PC-9 (cell line): ENCODE measurements around the gene ARID3B. TPM values are rescaled to one million over a fixed set of nuclear protein-coding genes. Genes with fewer than 3 reads are reported as not detected.
A peak's percentile ranks its signal among the peaks of the same experiment; 100 is the strongest.

Experiments
- BruUV-seq: library from RNA; stranded (reverse); fragments of 400-500 nt; replicated peaks from 2 replicates; lab custom pipeline; 2021; lab: Mats Ljungman, UMichigan
- CTCF ChIA-PET: fragments of 300-600 bp; sonication (Branson Sonifier 250); formaldehyde crosslinking; loops from one replicate; lab custom pipeline; 2022; ENCODE audit warnings: antibody characterized with exemption; lab: Charles Lee
- POLR2A ChIA-PET: fragments of 300-600 bp; sonication (Branson Sonifier 250); formaldehyde crosslinking; loops from one replicate; lab custom pipeline; 2022; ENCODE audit warnings: antibody characterized with exemption; ENCODE audit not compliant: unreplicated experiment; lab: Charles Lee
- DNase-seq, 2 experiments: peaks; one replicate each; pipeline versions ENCODE4 v3.0.0 to v3.0.0-alpha.2; 2015 to 2022; ENCODE audit warnings: mixed read lengths in 1 of 2
- H2AFZ ChIP-seq: fragments of 200-600 bp; sonication (generic); 2 replicates; pipeline ENCODE4 v1.8.1; 2017; ENCODE audit warnings: antibody characterized with exemption
- H3F3A ChIP-seq: fragments of 200-600 bp; sonication (generic); 2 replicates; pipeline ENCODE4 v1.8.1; 2017; ENCODE audit warnings: antibody characterized with exemption, mild to moderate bottlenecking, low read depth; ENCODE audit not compliant: insufficient read depth
- H3K27ac ChIP-seq: fragments of 200-600 bp; sonication (generic); 2 replicates; pipeline ENCODE4 v1.6.1; 2016; ENCODE audit warnings: mixed run types
- H3K27me3 ChIP-seq: fragments of 200-600 bp; sonication (generic); 2 replicates; pipeline ENCODE4 v1.6.1; 2016; ENCODE audit warnings: low read depth, mixed run types; ENCODE audit not compliant: insufficient read depth
- H3K36me3 ChIP-seq: fragments of 200-600 bp; sonication (generic); 2 replicates; pipeline ENCODE4 v1.6.1; 2016; ENCODE audit warnings: low read depth, mixed run types
- H3K4me1 ChIP-seq: fragments of 200-600 bp; sonication (generic); replicated peaks from 2 replicates; pipeline ENCODE4 v1.6.1; 2016; ENCODE audit warnings: mixed run types; ENCODE audit not compliant: insufficient read depth
- H3K4me2 ChIP-seq: fragments of 200-600 bp; sonication (generic); 2 replicates; pipeline ENCODE4 v1.6.1; 2017; ENCODE audit warnings: mixed run types
- H3K4me3 ChIP-seq: fragments of 200-600 bp; sonication (generic); 2 replicates; pipeline ENCODE4 v1.6.1; 2016; ENCODE audit warnings: mixed run types
- H3K79me2 ChIP-seq: fragments of 200-600 bp; sonication (generic); 2 replicates; pipeline ENCODE4 v1.6.1; 2017; ENCODE audit warnings: low read depth, mixed run types
- H3K9me2 ChIP-seq: fragments of 200-600 bp; sonication (generic); 2 replicates; pipeline ENCODE4 v1.8.1; 2017; ENCODE audit warnings: mild to moderate bottlenecking; ENCODE audit not compliant: insufficient read depth
- H3K9me3 ChIP-seq: fragments of 200-600 bp; sonication (generic); 2 replicates; pipeline ENCODE4 v1.8.1; 2016; ENCODE audit warnings: low read depth; ENCODE audit not compliant: insufficient read depth
- H4K20me1 ChIP-seq: fragments of 200-600 bp; sonication (generic); 2 replicates; pipeline ENCODE4 v1.8.1; 2017; ENCODE audit not compliant: insufficient read depth
- EZH2 ChIP-seq: fragments of 200-600 bp; sonication (generic); IDR thresholded peaks from 2 replicates; pipeline ENCODE4 v1.8.0; 2017; ENCODE audit warnings: antibody characterized with exemption, low read depth
- intact Hi-C: fragments of 100-400 bp; cut with micrococcal nuclease; formaldehyde crosslinking; loops from one replicate; pipeline ENCODE4 v1.10.0; 2022; ENCODE audit not compliant: unreplicated experiment
- total RNA-seq: library from RNA; stranded (reverse); gene quantifications from 2 replicates; pipeline ENCODE4 v1.2.3, GENCODE V29; 2021
- TF ChIP-seq, protein P1 (sequence below): fragments of 200-600 bp; sonication (generic); conservative IDR thresholded peaks from 2 replicates; pipeline ENCODE4 v1.6.1; 2017; ENCODE audit warnings: mixed run types, antibody characterized with exemption, mild to moderate bottlenecking, moderate library complexity

ARID3B gene
- total RNA-seq, 1 experiment from 2014 or later, result 9.6 TPM

GRCh38 chr15:74598126-74598842 is 57.3 kb downstream of the ARID3B start:
- H4K20me1 ChIP-seq, result no peaks in the 10 kb centered on the region
- no peaks in the 10 kb centered on the region for H3K79me2 ChIP-seq
- no peaks in the 10 kb centered on the region for H3K9me2 ChIP-seq
- H3K9me3 ChIP-seq, result no peaks in the 10 kb centered on the region
- ChIA-PET POLR2A (interaction anchor here (0.6 to 1.0 kb wide), 2 partner anchors 10 to 137 kb away, joined by 3 to 6 read pairs; partner anchors contain the start of gene UBL7), CTCF (interaction anchor here (0.6 to 1.2 kb wide), 2 partner anchors 17 to 109 kb away, joined by 3 to 4 read pairs; partner anchors contain the start of gene CLK3)
- no peak overlapping the region for H2AFZ ChIP-seq
- DNase-seq, result peak; percentile 61 to 92
- H3K36me3 ChIP-seq, result no peaks in the 10 kb centered on the region
- BruUV-seq, result TSS peak; percentile 64
- no peaks in the 10 kb centered on the region for H3F3A ChIP-seq
- H3K27me3 ChIP-seq, result no peaks in the 10 kb centered on the region
- H3K27ac ChIP-seq, result no peak overlapping the region
- H3K4me3 ChIP-seq, result no peak overlapping the region
- no peaks in the 10 kb centered on the region for H3K4me1 ChIP-seq
- intact Hi-C loops, result no loop called here
- TF ChIP-seq, protein P1, sequence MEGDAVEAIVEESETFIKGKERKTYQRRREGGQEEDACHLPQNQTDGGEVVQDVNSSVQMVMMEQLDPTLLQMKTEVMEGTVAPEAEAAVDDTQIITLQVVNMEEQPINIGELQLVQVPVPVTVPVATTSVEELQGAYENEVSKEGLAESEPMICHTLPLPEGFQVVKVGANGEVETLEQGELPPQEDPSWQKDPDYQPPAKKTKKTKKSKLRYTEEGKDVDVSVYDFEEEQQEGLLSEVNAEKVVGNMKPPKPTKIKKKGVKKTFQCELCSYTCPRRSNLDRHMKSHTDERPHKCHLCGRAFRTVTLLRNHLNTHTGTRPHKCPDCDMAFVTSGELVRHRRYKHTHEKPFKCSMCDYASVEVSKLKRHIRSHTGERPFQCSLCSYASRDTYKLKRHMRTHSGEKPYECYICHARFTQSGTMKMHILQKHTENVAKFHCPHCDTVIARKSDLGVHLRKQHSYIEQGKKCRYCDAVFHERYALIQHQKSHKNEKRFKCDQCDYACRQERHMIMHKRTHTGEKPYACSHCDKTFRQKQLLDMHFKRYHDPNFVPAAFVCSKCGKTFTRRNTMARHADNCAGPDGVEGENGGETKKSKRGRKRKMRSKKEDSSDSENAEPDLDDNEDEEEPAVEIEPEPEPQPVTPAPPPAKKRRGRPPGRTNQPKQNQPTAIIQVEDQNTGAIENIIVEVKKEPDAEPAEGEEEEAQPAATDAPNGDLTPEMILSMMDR, result no peak
- TF ChIP-seq EZH2, result no peak
- H3K4me2 ChIP-seq, result peak overlapping the region; percentile 6; the same call in 1 of the 2 replicates

- no TSS peak for BruUV-seq
- Histone ChIP-seq H3K4me1 (no peaks in the 10 kb centered on the region), H3K9me2 (no peaks in the 10 kb centered on the region), H3K4me2 (no peak overlapping the region), H3K79me2 (no peaks in the 10 kb centered on the region), H4K20me1 (no peaks in the 10 kb centered on the region), H3K4me3 (no peak overlapping the region), H2AFZ (no peak overlapping the region), H3F3A (no peaks in the 10 kb centered on the region), H3K27me3 (no peaks in the 10 kb centered on the region), H3K36me3 (no peaks in the 10 kb centered on the region), H3K27ac (no peak overlapping the region), H3K9me3 (no peaks in the 10 kb centered on the region)
- no peak for TF ChIP-seq EZH2
- TF ChIP-seq, protein P1, result no peak
- DNase-seq, result no peak
- CTCF ChIA-PET, result interaction anchor here (1.2 kb wide), 1 partner anchor 109 kb away, joined by 3 read pairs; no protein-coding TSS in a partner anchor
- POLR2A ChIA-PET, result no interaction called here
- intact Hi-C loops, result no loop called here
Observed at GRCh38 chr15:74599156-74599555, 58.1 kb downstream of the ARID3B start.

DNA sequence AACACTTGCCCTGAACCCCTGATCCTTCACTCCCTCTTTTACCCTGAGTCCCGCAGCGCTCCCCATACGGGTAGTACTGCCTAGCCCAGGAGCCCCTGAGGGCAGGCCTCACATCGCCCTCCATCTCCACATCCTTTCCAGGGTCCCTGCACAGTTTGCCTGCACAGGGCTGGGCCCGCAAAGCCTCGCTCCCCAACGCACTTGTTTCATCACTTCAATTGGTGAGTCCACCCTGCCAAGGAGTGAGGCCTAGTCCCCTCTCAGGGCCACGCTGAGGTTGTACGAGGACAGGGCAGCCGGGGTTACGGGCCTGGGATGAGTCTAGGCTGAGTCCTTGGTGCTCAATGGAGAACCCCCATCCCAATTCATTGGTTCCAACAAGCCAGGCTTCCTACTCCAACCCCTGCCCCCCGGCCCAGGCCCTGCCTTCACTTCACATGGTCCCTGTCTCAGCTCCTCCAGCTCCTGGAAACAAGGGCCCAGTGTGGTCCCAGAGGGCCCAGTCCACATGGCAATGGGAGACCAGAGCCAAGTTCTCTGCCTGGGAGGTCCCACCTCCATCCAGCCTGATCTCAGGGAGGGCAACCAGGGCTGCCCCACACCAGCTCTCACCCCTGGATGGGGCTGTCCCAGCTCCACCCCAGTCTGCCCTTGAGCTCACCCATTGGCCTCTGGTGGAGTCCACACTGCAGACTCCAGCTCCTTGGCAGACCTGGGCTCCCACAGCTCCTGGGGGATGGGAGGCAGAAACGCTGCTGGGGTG is 62.2 kb downstream of the ARID3B start:
- no peaks in the 10 kb centered on the region for H3K79me2 ChIP-seq
- no peak overlapping the region for H3K27ac ChIP-seq
- intact Hi-C loops, result no loop called here
- CTCF ChIA-PET, result no interaction called here
- H3K9me2 ChIP-seq, result no peaks in the 10 kb centered on the region
- no peak overlapping the region for H3K4me2 ChIP-seq
- H3K27me3 ChIP-seq, result 0 out of 2 replicates have a peak, but pooled peaks cover 3% of the 10 kb centered on the region
- POLR2A ChIA-PET, result interaction anchor here (0.6 kb wide), 1 partner anchor 250 kb away, joined by 8 read pairs; no protein-coding TSS in a partner anchor
- H3K36me3 ChIP-seq, result no peaks in the 10 kb centered on the region
- no peak for TF ChIP-seq EZH2
- TF ChIP-seq, protein P1, result no peak
- no peak for DNase-seq
- no peak overlapping the region for H3K4me3 ChIP-seq
- BruUV-seq, result no TSS peak
- H3F3A ChIP-seq, result no peaks in the 10 kb centered on the region
- H3K4me1 ChIP-seq, result no peaks in the 10 kb centered on the region
- no peaks in the 10 kb centered on the region for H3K9me3 ChIP-seq
- H2AFZ ChIP-seq, result no peak overlapping the region
- H4K20me1 ChIP-seq, result no peaks in the 10 kb centered on the region
